Right renal cortex interstitium (tissue), 3 donors: ENCODE measurements around the gene STARD4. TPM values are rescaled to one million over a fixed set of nuclear protein-coding genes. Genes with fewer than 3 reads are reported as not detected.
A peak's percentile ranks its signal among the peaks of the same experiment; 100 is the strongest.

Experiments
- DNase-seq, 3 donors: peaks; one replicate each; pipeline ENCODE4 v3.0.0-alpha.2; 2013; ENCODE audit warnings: low read depth in 3 of 3, low spot score in 2 of 3
- polyA plus RNA-seq, 3 donors: library from polyadenylated mRNA; unstranded; fragments of 120-200 nt; gene quantifications; one replicate each; pipeline ENCODE4 v1.2.1, GENCODE V29; 2013; ENCODE audit not compliant: insufficient read length in 3 of 3

STARD4 gene
- polyA plus RNA-seq, 3 donors = 20.0 to 26.2 (median 21.8) TPM

DNA sequence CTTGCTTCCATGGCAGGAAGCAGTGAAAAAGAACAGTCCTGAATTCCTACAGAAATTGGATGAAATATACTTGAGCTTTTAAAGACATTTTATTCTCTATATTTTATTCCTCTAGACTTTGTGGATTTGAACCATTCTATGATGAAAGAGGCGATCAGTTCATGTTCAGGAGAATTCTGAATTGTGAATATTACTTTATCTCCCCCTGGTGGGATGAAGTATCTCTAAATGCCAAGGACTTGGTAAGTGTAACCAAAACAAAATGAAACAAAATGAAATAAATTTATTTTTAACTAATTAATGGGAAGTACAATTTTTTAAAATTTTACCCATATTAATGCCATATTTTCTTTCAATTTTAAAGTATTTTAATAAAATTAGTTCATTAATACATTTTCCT lies 34.1 kb downstream of the STARD4 start:
- no peak for DNase-seq

DNA sequence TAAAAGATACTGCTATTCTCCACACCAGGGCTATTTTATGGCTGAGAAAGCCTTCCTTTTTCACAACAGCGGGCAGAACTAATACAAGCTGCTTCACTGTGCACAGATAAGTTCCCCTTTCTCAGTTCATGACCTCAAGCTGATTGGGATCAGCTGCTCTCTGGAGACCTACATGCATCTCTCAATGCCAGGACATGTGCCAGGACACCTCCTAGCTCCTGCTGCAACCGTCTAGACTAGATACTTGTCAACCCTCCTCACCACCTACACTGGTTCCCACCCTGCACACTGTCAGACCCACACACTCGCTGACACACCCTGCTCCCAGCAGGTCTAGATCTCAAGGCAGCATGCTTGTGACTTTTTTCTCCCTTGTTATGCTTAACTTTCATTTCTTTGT lies 39.8 kb downstream of the STARD4 start:
- no peak for DNase-seq

DNA sequence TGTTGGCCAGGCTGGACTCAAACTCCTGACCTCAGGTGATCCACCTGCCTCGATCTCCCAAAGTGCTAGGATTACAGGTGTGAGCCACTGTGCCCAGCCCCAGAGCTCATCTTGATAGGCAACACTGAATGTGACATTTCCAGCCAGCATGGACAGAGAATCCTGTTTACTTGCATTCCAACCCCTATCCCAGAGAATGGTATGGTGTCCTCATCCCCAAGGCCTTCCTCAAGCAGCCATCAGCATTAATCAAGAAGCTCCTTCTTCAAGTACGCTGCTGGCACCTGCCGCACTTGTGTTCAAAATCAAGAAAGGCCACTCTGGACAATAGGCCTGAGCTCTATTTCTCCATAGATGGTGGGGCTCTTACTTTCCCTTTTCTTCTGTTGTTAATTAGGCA lies 40.2 kb downstream of the STARD4 start:
- no peak for DNase-seq

DNA sequence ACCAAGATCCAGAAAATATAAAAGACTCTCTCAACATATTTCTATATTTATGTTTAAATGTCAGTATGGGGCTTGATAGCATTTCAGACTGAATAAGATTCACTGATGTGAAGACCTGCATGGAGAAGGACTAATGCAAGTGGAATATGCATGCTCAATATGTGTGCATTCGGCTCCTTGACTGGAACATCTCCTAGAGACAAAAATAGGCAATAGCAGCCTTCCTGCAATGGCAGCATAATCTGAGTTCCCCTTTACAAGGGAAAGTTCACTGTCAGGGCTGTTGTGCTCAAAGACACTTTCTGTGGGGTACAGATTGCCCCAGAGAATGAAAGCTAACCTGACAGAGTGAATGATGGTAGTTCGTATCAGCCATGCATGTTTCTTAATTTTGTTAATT lies 42.4 kb downstream of the STARD4 start:
- no peak for DNase-seq

DNA sequence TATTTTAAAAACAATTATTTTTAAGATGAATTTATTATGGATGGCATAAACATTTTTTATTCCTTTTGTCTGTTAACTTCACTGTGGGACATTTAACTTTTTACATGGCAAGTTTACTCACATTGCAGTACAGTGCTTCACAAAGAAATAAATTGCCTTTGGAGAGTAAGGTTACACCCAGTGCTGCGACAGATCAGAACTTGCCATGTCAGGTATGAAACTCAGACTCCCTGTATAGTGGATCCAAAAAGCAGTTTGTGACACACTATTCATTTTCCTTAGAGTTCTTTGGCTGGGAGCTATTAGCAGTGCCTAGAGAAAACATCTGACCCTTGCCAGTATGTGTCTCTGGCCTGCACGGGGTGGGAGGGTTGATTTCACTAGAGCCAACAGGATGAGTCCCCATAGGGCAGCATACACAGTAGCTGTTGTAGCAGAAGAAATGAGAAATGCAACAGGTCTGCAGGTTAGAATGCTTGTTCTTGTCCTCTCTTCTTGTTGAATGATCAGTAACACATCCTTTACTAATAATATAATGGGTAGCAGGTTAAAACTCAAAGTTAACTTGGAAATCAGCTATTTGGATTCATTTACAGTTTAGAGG lies 42.9 kb downstream of the STARD4 start:
- no peak for DNase-seq

DNA sequence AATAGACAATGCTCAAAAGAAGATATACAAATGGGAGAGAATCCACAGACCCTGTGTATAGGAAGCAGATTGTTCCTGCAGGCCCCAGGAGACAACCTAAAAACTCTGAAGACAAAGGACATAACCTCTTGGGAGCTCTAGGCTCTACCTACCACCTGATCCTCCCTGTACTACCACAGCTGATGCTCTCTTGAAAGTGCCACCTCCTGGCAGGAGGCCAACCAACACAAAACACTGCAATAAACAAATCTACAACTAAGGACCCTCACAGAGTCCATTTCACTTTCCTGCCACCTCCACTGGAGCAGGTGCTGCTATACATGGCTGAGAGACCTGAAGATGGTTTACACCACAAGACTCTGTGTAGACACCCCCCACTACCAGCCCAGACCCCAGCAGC lies 49.0 kb downstream of the STARD4 start:
- no peak for DNase-seq

DNA sequence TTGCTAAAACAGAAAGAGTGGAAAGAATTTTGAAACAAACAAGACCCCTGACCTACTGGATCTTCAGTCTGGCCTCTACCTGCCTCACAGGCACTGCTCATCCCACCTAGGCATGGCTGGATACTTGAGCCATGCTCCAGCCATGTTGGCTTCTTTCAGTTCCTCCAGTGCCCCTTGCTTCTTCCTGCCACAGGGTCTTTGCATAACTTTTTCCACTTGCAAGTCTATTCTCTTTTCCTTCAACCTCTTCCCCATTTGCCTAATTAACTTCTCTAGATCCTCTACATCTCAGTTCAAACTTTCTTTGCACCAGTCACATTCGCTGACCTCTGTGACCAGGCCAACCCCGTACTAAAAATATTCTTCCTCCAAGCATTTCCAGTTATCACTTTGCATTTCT lies 50.4 kb downstream of the STARD4 start:
- DNase-seq = no peak

DNA sequence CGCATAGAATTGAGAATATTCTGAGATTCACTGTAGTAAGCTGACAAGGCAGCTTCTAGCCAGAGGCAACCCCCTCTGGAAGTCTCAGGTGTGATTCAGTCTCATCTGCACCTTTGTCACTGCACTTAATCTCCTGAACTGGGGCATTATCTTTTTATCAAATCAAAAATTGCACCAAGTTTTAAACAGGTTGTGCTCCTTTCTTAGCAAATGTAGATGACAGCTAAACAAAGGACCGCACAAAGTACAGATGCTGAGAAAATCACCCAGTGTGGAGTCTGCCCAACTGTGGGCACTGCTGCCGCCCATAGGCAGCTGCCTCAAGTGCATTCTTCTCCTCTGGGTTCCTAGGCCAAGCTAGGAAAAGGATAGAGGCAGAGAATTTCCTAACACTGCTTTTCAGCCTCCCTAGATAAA lies 51.1 kb downstream of the STARD4 start:
- DNase-seq = no peak

DNA sequence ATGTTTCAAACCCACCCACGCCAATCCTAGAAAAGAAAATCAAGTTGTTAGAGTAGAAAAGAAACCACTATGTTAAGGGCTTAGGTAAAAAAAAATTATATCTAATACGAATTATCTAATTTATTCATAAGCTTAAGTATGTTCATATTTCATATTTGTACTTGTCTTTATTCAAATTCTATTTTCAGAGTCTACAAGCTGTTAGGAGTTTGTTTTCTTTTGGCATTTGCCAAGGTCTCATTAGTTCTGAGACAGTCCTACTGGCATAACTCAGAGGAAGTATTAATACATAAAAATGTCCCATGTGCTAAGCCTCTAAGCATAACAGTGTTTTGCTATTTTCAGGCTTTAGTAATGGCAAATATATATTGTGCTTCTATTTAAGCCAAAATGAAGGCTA lies 57.6 kb downstream of the STARD4 start:
- DNase-seq = peak in 2 of 3 donors; percentile 10 to 12

DNA sequence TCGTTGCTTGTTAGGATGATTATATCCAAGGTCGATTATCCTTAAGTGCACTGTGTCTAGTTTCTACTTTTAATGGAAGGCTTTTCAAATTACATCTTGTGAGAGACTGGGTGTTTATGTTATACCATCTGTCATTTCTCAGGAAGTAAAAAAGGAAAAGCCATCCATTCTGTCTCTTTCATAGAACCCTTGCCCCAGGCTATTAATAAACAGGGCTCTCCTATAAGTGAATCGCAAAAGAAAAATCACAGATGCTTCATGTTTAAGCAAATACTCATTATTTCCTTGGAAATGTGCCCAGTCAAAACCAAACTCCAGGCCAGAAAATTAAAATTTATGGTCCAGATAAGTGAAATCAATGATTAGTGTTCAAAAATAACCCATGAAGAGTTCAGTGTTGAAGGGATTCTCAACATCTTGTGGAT lies 58.1 kb downstream of the STARD4 start:
- DNase-seq = peak in 2 of 3 donors; percentile 43 to 52

DNA sequence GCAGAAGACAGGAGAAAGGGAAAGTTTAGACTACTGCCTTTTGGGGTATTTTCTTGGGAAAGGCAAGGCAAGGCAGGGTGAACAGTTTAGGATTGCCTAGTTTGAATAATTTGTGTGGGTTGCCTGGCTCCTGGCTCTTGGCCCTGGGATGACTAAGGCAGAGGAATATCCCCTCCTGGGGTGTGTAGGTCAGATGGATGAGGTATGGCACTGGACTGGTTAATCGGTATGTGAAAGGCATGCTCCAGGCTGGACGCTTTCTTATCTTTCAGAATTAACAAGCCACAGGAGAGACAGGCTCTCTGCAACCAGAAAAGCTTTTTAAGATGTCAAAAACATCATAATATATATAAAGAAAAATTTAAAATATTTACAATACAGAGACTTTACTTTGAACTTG lies 58.6 kb downstream of the STARD4 start:
- no peak for DNase-seq

DNA sequence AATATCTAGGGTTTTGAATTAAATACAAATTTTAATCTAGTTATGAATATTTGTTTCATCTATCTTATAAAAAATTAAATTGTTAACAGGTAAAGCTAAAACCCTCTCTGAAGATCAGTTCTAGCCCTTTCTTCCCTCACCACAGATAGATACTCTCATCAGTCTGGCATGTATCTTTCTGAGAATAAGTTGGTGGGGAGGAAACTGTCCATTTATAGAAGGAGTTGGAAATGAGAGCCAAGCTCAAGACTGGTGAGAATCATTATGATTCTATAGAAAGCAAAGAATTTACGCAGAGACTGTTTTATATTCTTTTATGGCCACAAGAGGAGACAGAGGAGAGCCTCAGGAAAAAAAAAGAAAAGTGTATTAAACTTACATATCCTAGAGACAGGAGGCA lies 59.0 kb downstream of the STARD4 start:
- no peak for DNase-seq

DNA sequence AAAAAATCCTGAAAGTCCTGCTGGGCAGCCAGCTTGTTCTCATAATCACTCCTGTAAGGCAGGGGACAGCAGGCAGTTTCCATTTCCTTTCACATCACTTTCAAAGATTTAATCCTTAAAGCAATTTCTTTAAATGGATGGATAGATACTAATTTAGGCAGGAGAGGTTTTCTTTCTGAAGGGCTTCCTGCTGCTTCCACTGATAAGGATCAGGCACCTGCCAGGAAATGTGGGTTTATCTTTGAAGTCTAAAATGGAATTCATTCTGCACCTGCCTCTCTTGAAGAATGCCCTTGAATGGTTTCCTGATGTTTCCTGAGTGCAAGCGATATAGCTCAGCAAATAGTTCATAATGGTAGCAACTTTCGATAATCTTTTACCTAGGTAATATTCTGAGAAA lies 64.5 kb downstream of the STARD4 start:
- no peak for DNase-seq

DNA sequence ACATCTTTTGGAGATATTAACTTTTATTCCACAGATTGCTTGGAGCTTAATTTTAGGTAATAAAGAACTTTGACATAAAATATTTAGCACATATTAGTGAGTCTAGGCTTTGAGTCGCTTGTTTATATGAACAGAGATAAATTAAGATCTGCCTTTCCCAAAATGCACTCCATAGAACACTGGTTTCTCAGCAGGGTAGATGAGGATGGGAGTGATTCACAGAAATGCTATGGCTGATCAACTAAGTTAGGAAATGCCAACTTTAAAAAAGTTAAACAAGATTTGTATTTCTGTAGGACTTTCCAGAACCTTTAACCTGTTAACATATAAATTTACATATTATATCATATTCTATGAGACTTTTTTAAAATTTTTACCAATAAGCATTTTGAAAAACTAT lies 65.2 kb downstream of the STARD4 start:
- DNase-seq = no peak

Other genes starting within 250 kb of the STARD4 start
- 100 to 1,000 TPM; 861 to 901 (median 880) TPM for gene NREP, start 244.7 kb upstream of the STARD4 start, polyA plus RNA-seq